Measurements from ENCODE around the gene PCNX2.
"Not testable (repeated sequence)": the region's sequence is repeated elsewhere in the genome, so short reads cannot be mapped to it uniquely, and the experiment has no call there.

PCNX2 gene

DNA sequence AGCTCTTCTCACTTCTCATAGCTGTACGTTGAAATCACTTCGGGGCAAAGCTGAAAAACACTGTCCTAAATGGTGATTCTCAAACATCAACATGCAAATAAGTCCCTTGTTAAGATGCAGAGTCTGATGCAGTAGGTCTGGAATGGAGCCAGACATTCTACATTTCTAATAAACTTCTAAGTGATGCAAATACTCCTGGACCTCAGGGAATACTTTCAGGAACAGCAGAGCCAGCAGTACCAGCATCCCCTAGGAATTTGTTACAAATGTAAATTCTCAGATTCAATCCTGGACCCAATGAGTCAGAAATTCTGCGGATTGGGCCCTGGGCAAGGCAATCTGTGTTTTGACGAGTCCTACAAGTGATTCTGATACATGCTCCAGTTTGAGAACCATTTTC lies 152.3 kb downstream of the PCNX2 start:
- no peak for DNase-seq

DNA sequence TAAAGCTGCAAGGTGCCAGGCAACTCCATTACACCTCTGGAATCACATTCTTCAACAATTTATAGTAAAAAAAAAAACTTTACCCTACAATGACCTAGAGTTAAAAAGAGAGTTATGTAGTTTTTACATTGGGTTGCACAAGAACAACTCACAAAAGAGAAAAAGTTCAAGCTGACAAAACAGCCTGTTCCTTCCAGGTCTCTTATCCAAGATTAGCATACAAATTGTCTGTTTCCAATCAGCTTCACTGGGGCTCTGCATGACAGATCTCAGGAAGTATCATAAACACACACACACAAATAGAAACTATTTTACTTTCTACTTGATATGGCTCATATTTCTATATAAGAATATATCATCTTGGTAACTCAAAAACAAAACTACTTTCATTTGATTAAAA lies 154.6 kb downstream of the PCNX2 start:
- no peak for DNase-seq

DNA sequence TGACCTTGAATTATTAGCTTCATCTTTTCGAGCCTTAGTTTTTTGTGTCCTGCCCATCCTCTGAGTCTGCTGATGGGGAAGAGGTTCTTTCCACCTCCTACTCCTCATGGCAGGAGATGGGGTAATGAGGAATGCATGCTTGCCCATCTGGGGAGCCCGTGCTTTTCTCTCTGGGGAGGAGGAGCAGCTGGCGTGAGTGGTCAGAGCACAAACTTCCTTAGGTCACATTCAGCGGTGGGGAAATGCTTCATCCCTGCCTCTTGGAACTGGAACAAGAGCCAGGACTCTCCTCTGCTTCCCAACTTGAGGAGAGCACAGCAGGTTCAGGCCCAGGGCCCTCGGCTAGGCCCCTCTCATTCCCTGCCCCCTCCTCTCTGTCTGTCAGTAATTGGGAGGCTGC lies 155.0 kb downstream of the PCNX2 start:
- no peak for DNase-seq

- DNase-seq: peak; percentile 56
Measured at GRCh38 chr1:233138788-233139585, 156.5 kb downstream of the PCNX2 start.

GRCh38 chr1:233135833-233136232 lies 159.7 kb downstream of the PCNX2 start:
- no peak for DNase-seq

DNA sequence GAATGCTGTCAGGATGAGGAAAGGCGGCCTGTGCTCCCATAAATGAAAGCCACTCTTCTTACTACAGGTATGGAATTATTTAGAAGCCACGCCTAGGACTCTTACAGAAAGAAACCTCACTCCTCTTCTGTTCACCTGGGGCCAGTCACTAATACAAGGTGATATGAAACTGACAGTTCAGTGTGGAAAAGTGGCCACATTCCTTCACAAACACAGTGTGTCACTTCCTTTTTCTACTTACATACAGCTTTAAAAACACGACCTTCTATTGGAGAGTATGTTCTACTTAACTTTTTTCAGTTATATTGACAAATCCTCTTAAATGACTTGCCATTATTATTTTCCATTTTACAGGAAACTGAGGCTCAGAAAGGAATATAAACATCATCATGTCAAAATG lies 163.1 kb downstream of the PCNX2 start:
- no peak for DNase-seq

- not testable (repeated sequence) for DNase-seq
Measured at GRCh38 chr1:233129031-233129430, 166.5 kb downstream of the PCNX2 start.

GRCh38 chr1:233127157-233127556 lies 168.4 kb downstream of the PCNX2 start:
- no peak for DNase-seq

DNA sequence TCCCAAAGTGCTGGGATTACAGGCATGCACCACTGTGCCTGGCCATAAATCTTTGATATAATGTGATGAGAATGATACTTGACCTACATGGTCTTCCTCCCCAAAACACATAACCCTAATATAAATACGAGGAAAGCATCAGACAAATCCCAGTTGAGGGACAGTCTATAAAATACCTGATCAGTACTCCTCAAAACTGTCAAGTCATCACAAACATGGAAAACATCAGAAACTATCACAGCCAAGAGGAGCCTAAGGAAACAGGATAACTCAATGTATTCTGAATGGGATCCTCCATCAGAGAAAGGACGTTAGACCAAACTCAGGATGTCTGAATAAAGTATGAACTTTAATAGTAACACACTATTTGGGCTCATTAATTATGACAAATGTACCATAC lies 172.7 kb downstream of the PCNX2 start:
- DNase-seq: no peak

GRCh38 chr1:233121947-233122559 lies 173.5 kb downstream of the PCNX2 start:
- DNase-seq: no peak

GRCh38 chr1:233114860-233115259 lies 180.7 kb downstream of the PCNX2 start:
- DNase-seq: no peak

DNA sequence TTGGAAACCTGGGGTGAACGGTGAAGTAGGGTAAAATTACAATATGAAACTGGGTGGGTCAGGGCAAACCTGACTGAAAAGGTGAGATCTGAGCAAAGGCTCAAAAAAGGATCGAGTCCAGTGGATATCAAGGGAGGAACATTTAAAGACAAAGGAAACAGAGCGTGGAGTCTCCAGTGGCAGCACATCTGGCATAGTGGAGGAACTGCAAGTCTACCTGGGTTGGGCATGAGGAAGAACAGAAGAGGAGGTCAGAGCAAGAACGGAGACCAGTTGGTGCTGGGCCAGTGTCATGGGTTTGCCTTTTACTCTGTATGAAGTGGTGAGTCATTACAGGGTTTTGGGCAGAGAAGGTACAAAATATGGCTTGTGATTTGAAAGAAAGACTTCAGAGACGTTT lies 181.4 kb downstream of the PCNX2 start:
- DNase-seq: no peak

- DNase-seq: peak; percentile 84
Measured at GRCh38 chr1:233113009-233113879, 182.3 kb downstream of the PCNX2 start.

- no peak for DNase-seq
Measured at GRCh38 chr1:233112186-233113008, 183.1 kb downstream of the PCNX2 start.

DNA sequence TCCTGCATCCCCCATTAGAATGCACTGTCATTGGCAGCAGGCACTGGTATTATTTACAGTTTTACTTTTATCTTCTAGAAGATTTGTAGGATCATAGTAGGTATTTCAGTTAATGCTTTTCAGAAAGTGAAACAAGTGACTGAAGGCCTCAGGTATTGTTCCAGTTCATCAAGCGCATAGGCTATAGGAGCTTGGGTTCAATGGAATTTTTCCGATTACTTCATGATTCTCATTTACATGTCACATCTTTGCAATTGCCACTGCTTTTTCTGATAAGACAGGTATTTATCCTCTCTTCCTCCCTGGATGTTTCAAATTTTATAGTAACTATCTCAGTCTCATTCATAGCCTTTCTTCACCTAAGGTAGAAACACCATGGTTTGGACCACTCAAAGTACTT lies 183.8 kb downstream of the PCNX2 start:
- DNase-seq: no peak

DNA sequence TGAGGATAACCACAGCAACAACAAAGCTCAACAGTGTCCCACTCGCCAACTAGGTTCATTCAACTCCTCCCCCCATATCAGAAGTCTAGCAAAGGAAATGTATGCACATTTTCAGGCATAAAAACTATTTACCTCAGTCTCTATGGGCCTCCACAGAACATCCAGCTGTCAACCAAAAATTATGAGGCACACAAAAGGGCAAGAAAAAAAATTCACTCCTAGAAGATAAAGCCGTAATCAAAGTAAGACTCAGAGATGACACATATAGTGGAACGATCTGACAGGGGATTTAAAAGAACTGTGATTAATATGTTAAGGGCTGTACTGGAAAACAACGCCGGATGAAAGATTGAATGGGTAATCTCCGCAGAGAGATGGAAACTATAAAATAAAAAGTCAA lies 186.4 kb downstream of the PCNX2 start:
- no peak for DNase-seq

DNA sequence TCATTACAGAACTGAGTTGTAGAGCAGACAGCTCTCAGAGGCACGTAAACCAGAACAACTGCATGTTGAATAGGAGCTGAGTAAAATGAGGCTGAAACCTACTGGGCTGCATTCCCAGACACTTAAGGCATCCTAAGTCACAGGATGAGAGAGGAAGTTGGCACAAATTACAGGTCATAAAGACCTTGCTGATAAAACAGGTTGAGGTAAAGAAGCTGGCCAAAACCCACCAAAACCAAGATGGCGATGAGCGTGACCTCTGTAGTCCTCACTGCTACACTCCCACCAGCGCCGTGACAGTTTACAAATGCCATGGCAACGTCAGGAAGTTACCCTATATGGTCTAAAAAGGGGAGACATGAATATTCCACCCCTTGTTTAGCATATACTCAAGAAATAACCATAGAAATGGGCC lies 187.8 kb downstream of the PCNX2 start:
- DNase-seq: not testable (repeated sequence)

GRCh38 chr1:233107130-233107660 lies 188.3 kb downstream of the PCNX2 start:
- no peak for DNase-seq

DNA sequence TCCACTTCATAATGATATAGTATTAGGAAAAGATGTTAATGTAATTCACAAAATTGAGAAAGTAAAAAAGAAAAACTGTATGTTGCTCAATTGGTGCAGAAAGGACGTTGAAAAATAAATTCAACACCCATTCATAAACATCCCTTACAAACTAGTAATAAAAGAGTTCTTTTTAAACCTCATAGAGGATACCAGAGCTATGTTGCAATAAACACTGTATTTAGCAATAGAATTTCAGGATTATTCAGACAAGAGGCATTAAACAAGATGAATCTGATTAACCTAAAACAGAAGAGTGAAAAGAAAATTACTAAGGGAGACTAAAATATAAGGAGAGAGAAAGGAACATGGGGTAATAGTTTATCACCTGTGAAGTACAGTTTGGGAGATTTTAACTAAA lies 190.3 kb downstream of the PCNX2 start:
- DNase-seq: no peak

GRCh38 chr1:233102341-233102740 lies 193.2 kb downstream of the PCNX2 start:
- DNase-seq: no peak

DNA sequence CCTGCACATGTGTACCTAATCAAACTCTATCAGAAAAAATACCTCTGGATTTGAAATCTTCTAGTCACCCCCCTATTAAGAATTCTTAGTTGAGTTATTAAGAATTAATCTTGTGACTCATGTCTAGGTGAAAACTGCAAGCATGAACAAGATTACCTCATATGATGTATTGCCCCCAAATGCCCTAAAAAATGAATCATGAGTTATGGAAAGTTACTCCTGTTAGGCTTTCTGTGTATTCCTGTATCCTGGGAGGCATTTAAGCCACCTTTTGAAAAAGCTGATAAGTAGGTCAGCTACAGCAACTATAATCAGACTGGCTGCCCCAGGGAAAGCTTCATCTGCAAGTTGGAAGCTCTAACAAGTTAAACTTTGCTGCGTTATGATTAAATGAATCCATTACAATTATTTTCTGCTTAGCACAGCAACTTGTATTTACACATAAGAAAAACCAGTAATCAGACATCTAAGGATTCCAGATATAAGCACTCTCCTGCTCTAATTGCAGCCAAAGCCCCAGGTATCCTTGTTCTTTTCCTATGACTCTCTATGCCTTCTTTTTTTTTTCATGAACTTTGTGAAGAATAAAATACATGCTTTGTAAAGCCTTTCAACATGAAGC lies 197.5 kb downstream of the PCNX2 start:
- peak; percentile 7 for DNase-seq

DNA sequence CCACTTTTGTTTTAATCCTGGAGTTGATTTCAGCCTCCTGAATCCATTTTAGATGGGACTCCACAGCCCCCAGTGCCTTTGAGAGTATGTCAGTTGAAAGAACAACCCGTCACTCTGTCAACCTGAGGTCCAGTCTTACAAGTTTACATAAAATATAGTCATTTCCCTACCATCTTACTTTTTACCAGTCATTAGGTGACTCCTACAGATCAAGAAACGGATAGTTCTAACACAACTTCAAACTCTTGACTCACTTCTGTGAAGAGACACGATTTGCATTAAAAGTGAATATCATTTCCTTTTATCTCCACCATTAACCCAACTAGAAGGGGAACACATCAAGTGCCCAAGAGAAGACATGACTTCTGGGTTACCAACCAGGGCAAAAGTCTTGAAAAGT lies 198.0 kb downstream of the PCNX2 start:
- no peak for DNase-seq
